ENCODE measurements around the gene UNC45A.

GRCh38 chr15:90893175-90894090 is 41.7 kb upstream of the UNC45A start:
- TF ChIP-seq, protein P1, sequence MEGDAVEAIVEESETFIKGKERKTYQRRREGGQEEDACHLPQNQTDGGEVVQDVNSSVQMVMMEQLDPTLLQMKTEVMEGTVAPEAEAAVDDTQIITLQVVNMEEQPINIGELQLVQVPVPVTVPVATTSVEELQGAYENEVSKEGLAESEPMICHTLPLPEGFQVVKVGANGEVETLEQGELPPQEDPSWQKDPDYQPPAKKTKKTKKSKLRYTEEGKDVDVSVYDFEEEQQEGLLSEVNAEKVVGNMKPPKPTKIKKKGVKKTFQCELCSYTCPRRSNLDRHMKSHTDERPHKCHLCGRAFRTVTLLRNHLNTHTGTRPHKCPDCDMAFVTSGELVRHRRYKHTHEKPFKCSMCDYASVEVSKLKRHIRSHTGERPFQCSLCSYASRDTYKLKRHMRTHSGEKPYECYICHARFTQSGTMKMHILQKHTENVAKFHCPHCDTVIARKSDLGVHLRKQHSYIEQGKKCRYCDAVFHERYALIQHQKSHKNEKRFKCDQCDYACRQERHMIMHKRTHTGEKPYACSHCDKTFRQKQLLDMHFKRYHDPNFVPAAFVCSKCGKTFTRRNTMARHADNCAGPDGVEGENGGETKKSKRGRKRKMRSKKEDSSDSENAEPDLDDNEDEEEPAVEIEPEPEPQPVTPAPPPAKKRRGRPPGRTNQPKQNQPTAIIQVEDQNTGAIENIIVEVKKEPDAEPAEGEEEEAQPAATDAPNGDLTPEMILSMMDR (CRISPR knock-in tag; IDR thresholded peaks at IDR 0.05), result peak; percentile 92
- TF ChIP-seq ZNF138 (CRISPR knock-in tag; IDR thresholded peaks at IDR 0.05; ENCODE audit: low read depth), result no peak
- TF ChIP-seq CCDC6 (CRISPR knock-in tag; IDR thresholded peaks at IDR 0.05), result 0 out of 2 replicates have a peak, but pooled peaks have one; percentile 28
- no peak for TF ChIP-seq HCFC1 (IDR thresholded peaks at IDR 0.05; ENCODE audit: low read depth, low read length)
- TF ChIP-seq ZNF18 (CRISPR knock-in tag; IDR thresholded peaks at IDR 0.05; ENCODE audit: insufficient replicate concordance), result no peak
- TF ChIP-seq SMC3 (IDR thresholded peaks at IDR 0.05; ENCODE audit: low read length), result no peak
- TF ChIP-seq MEF2D (CRISPR knock-in tag; IDR thresholded peaks at IDR 0.05), result 0 out of 2 replicates have a peak, but pooled peaks have one; percentile 29
- TF ChIP-seq HOXA7 (CRISPR knock-in tag; IDR thresholded peaks at IDR 0.05), result no peak
- TF ChIP-seq SCMH1 (CRISPR knock-in tag; IDR thresholded peaks at IDR 0.05; ENCODE audit: borderline replicate concordance), result no peak
- TF ChIP-seq, protein P2, sequence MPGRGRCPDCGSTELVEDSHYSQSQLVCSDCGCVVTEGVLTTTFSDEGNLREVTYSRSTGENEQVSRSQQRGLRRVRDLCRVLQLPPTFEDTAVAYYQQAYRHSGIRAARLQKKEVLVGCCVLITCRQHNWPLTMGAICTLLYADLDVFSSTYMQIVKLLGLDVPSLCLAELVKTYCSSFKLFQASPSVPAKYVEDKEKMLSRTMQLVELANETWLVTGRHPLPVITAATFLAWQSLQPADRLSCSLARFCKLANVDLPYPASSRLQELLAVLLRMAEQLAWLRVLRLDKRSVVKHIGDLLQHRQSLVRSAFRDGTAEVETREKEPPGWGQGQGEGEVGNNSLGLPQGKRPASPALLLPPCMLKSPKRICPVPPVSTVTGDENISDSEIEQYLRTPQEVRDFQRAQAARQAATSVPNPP (CRISPR knock-in tag; IDR thresholded peaks at IDR 0.05), result no peak
- no peak for TF ChIP-seq ZNF430 (CRISPR knock-in tag; IDR thresholded peaks at IDR 0.05)

Measured in HepG2 (cell line).